PC-3 (cell line): ENCODE results near the gene SSRP1. TPM values are rescaled to one million over a fixed set of nuclear protein-coding genes. Genes with fewer than 3 reads are reported as not detected.
A peak's percentile ranks its signal among the peaks of the same experiment; 100 is the strongest.

ENCODE experiments used
- ATAC-seq: fragments of 200-7000 bp; cut with Tn5 transposase; 2 replicates; pipeline ENCODE4 v1.9.1; 2020; ENCODE audit warnings: mild to moderate bottlenecking, moderate library complexity
- BruUV-seq: library from RNA; stranded (reverse); fragments of 400-500 nt; replicated peaks from 2 replicates; lab custom pipeline; 2021; lab: Mats Ljungman, UMichigan
- CTCF ChIA-PET: fragments of 300-600 bp; sonication (Branson Sonifier 250); formaldehyde crosslinking; loops from one replicate; lab custom pipeline; 2022; ENCODE audit warnings: antibody characterized with exemption; lab: Charles Lee
- POLR2A ChIA-PET: fragments of 300-600 bp; sonication (Branson Sonifier 250); formaldehyde crosslinking; loops from one replicate; lab custom pipeline; 2022; ENCODE audit warnings: antibody characterized with exemption; ENCODE audit not compliant: unreplicated experiment; lab: Charles Lee
- DNase-seq: peaks from one replicate; pipeline ENCODE4 v3.0.0-alpha.2; 2015
- H2AFZ ChIP-seq: fragments of 300-600 bp; sonication (generic); 2 replicates; pipeline ENCODE4 v1.6.0; 2016; ENCODE audit warnings: antibody characterized with exemption, low read length
- H3F3A ChIP-seq: fragments of 300-600 bp; sonication (generic); one replicate; pipeline ENCODE4 v1.6.0; 2017; ENCODE audit warnings: antibody characterized with exemption, low read length, control low read depth, mild to moderate bottlenecking; ENCODE audit not compliant: unreplicated experiment
- H3K27ac ChIP-seq: fragments of 300-600 bp; sonication (generic); 2 replicates; pipeline ENCODE4 v1.5.1; 2016; ENCODE audit warnings: mild to moderate bottlenecking, low read length
- H3K27me3 ChIP-seq: fragments of 300-600 bp; sonication (generic); 2 replicates; pipeline ENCODE4 v1.6.1; 2016; ENCODE audit warnings: low read length, mixed read lengths
- H3K36me3 ChIP-seq: fragments of 300-600 bp; sonication (generic); 2 replicates; pipeline ENCODE4 v1.6.1; 2016; ENCODE audit warnings: low read depth, mixed run types, low read length, mixed read lengths
- H3K4me1 ChIP-seq: fragments of 300-600 bp; sonication (generic); 2 replicates; pipeline ENCODE4 v1.5.1; 2016; ENCODE audit warnings: low read length; ENCODE audit not compliant: insufficient read depth
- H3K4me2 ChIP-seq: fragments of 300-600 bp; sonication (generic); 2 replicates; pipeline ENCODE4 v1.6.0; 2016; ENCODE audit warnings: low read length
- H3K4me3 ChIP-seq: fragments of 300-600 bp; sonication (generic); 2 replicates; pipeline ENCODE4 v1.5.1; 2016; ENCODE audit warnings: mild to moderate bottlenecking, low read length, mixed read lengths
- H3K79me2 ChIP-seq: fragments of 300-600 bp; sonication (generic); 2 replicates; pipeline ENCODE4 v1.6.1; 2017; ENCODE audit warnings: low read length, mixed read lengths
- H3K9ac ChIP-seq: fragments of 300-600 bp; sonication (generic); 2 replicates; pipeline ENCODE4 v1.6.0; 2016; ENCODE audit warnings: mild to moderate bottlenecking, low read length
- H3K9me2 ChIP-seq: fragments of 300-600 bp; sonication (generic); replicated peaks from 2 replicates; pipeline ENCODE4 v1.6.1; 2016; ENCODE audit warnings: mixed run types, low read length, mixed read lengths
- H3K9me3 ChIP-seq: fragments of 300-600 bp; sonication (generic); 2 replicates; pipeline ENCODE4 v1.6.1; 2016; ENCODE audit warnings: low read length, mixed read lengths
- H4K20me1 ChIP-seq: fragments of 300-600 bp; sonication (generic); 2 replicates; pipeline ENCODE4 v1.6.1; 2016; ENCODE audit warnings: low read length, mixed read lengths
- CTCF ChIP-seq: fragments of 300-600 bp; sonication (generic); conservative IDR thresholded peaks from 2 replicates; pipeline ENCODE4 v1.5.1; 2017; ENCODE audit warnings: antibody characterized with exemption, low read depth, mild to moderate bottlenecking, low read length
- EZH2 ChIP-seq: fragments of 300-600 bp; sonication (generic); IDR thresholded peaks from one replicate; pipeline ENCODE4 v1.6.1; 2017; ENCODE audit warnings: antibody characterized with exemption, mild to moderate bottlenecking, low read length; ENCODE audit not compliant: unreplicated experiment
- EZH2phosphoT487 ChIP-seq: fragments of 300-600 bp; sonication (generic); IDR thresholded peaks from 2 replicates; pipeline ENCODE4 v1.6.1; 2018; ENCODE audit warnings: mild to moderate bottlenecking, antibody characterized with exemption, low read length, borderline replicate concordance
- intact Hi-C: fragments of 100-400 bp; cut with micrococcal nuclease; formaldehyde crosslinking; loops from 2 replicates; pipeline ENCODE4 v1.9.0; 2023
- total RNA-seq: library from RNA; depleted of rRNA; stranded (reverse); fragments of >200 nt; gene quantifications from 2 replicates; pipeline ENCODE4 v1.2.3, GENCODE V29; 2014

Gene SSRP1
- total RNA-seq, 1 experiment from 2014 or later: 228 TPM

GRCh38 chr11:57336111-57336666, 497 bp upstream of the SSRP1 start:
- H3K4me3 ChIP-seq: peak overlapping the region; percentile 87
- H3K9me3 ChIP-seq: no peaks in the 10 kb centered on the region
- H3K36me3 ChIP-seq: peaks cover 28% of the 10 kb centered on the region
- POLR2A ChIA-PET: interaction anchor here (0.6 to 1.1 kb wide), 4 partner anchors 14 to 336 kb away, joined by 3 to 7 read pairs (median 4); no protein-coding TSS in a partner anchor
- H3K79me2 ChIP-seq: peaks cover 51% of the 10 kb centered on the region
- peak overlapping the region; percentile 98 for H3K4me2 ChIP-seq
- H3K4me1 ChIP-seq: peaks cover 23% of the 10 kb centered on the region
- BruUV-seq: TSS peak; percentile 98
- ATAC-seq (peak; percentile 4), DNase-seq (no peak)
- no peaks in the 10 kb centered on the region for H3K27me3 ChIP-seq
- H3F3A ChIP-seq: no peaks in the 10 kb centered on the region
- no peak overlapping the region; the same call in 1 of the 2 replicates for H3K27ac ChIP-seq
- H4K20me1 ChIP-seq: no peaks in the 10 kb centered on the region
- H2AFZ ChIP-seq: peak overlapping the region; percentile 98
- no peaks in the 10 kb centered on the region for H3K9me2 ChIP-seq
- H3K9ac ChIP-seq: peak overlapping the region; percentile 96
- TF ChIP-seq EZH2 (no peak), CTCF (0 out of 2 replicates have a peak, but pooled peaks have one; percentile 2), EZH2phosphoT487 (no peak)
- CTCF ChIA-PET: no interaction called here
- intact Hi-C loops: no loop called here

- DNase-seq (no peak), ATAC-seq (no peak; the same call in 1 of the 2 replicates)
- H3K9me3 ChIP-seq: no peaks in the 10 kb centered on the region
- H3K79me2 ChIP-seq: peaks cover 51% of the 10 kb centered on the region
- TF ChIP-seq EZH2 (no peak), CTCF (no peak), EZH2phosphoT487 (no peak)
- CTCF ChIA-PET: no interaction called here
- intact Hi-C loops: loop anchor here (1.0 kb wide), 2 partner anchors 10 to 332 kb away; no protein-coding TSS in a partner anchor
- H3K27me3 ChIP-seq: no peaks in the 10 kb centered on the region
- no TSS peak for BruUV-seq
- POLR2A ChIA-PET: interaction anchor here (1.1 kb wide), 1 partner anchor 24 kb away, joined by 4 read pairs; no protein-coding TSS in a partner anchor
- no peaks in the 10 kb centered on the region for H4K20me1 ChIP-seq
- H2AFZ ChIP-seq: peak overlapping the region; percentile 83
- peak overlapping the region; percentile 87 for H3K4me3 ChIP-seq
- H3K27ac ChIP-seq: peak overlapping the region; percentile 51; the same call in 1 of the 2 replicates
- H3K4me2 ChIP-seq: peak overlapping the region; percentile 98
- H3F3A ChIP-seq: no peaks in the 10 kb centered on the region
- H3K36me3 ChIP-seq: peaks cover 40% of the 10 kb centered on the region
- H3K4me1 ChIP-seq: peaks cover 23% of the 10 kb centered on the region
- no peaks in the 10 kb centered on the region for H3K9me2 ChIP-seq
- peak overlapping the region; percentile 96 for H3K9ac ChIP-seq
Observed at GRCh38 chr11:57335023-57335342, 709 bp downstream of the SSRP1 start.
